ENCODE measurements around the gene MAN1A2. TPM values are rescaled to one million over a fixed set of nuclear protein-coding genes. Genes with fewer than 3 reads are reported as not detected.

The MAN1A2 gene
- total RNA-seq, 1 donor from 2014 or later: 44.2 TPM

DNA sequence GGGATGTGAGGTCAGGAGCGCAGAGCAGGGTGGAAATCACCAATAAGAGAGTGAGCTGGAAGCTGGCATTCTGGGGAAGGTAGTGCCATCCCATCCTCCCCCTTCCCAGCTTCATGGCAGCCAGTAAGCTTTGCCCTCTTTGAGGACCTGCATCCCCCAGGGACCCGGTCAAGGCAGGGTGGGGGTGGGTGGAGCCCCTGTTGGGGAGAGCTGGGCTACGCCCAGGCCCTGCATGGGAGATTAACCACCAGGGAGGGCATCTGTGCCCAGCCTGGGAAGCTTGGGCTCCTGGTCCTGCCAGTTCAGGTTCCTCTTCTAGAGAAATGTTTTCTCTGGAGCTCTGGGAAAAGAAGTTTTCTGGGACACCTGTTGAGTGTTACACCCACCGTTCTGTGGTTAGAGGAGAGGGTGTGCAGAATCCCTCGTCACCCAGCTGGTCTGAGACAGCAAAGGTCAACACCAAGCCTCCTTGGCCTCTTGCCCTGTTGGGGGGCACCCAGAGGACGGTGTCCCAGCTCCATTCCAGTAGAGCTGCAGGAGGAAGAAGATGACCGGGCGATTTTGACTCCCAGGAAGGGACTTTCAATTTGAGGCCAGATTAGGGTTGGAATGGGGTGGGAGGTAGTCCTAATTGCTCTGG is 208.5 kb downstream of the MAN1A2 start:
- no peak for DNase-seq (ENCODE audit: low read depth, low spot score)

GRCh38 chr1:117576236-117576635 is 209.0 kb downstream of the MAN1A2 start:
- no peak for DNase-seq (ENCODE audit: low read depth, low spot score)

DNA sequence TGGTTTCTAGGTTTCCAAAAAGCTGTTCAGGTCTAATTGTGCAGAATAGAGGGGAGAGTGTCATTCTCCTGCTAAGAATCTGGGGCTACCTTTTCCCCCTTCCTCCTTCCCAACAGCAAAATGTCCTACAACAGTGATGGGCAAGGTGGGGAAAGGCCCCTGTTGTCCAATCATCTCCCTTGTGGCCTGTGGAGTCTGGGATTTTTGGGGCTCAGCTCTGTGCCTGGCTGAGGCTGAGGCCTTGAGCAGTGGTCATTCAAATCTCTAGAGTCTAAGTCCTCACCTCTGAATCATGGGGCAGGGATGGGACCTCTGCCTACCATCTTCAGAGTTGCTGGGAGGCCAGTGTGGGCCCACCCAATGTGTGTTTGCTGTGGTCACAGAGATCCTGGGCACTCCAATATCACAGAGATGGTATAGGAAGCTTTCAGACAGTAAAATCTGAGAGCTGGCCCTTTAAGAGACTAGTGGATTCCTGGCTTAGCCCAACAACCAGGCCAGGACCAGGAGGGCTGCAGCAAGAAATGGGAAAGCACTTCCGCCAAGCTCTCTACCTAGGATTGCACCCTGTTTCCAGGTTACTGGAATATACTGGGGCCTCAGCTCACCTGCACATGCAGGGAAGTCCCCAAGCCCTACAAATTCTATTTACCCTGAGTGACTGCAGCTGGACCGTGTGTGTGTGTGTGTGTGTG is 210.1 kb downstream of the MAN1A2 start:
- DNase-seq (ENCODE audit: low read depth, low spot score): no peak

GRCh38 chr1:117578466-117578865 is 211.2 kb downstream of the MAN1A2 start:
- no peak for DNase-seq (ENCODE audit: low read depth, low spot score)

Other genes with a start within 250 kb of the MAN1A2 start
- gene TRIM45, start 245.7 kb upstream of the MAN1A2 start, total RNA-seq: 1.1 and 2.0 TPM in 2 replicates
- gene VTCN1, start 156.5 kb upstream of the MAN1A2 start, total RNA-seq: not detected in 2 replicates
- gene TENT5C, start 238.6 kb downstream of the MAN1A2 start, total RNA-seq: 0.07 and 0.21 TPM in 2 replicates

All from pulmonary artery endothelial cell (primary cell).